Thyroid gland (tissue), 4 donors: ENCODE data around the gene CBLIF.

Source experiments
- POLR2A ChIP-seq, 2 donors: fragments of 450-650 bp; IDR thresholded peaks; one replicate each; pipeline ENCODE4 v1.6.1; 2017; ENCODE audit warnings: antibody characterized with exemption in 2 of 2, mild to moderate bottlenecking in 2 of 2, moderate library complexity in 1 of 2
- TF ChIP-seq, protein P1 (sequence below), 6 experiments: fragments of 200-600 bp in 3 of 6; fragments of 450-650 bp in 3 of 6; sonication (generic) in 3 of 6; IDR thresholded peaks; one replicate each; pipeline ENCODE4 v1.5.1; 2016 to 2019; ENCODE audit warnings: antibody characterized with exemption in 6 of 6, mild to moderate bottlenecking in 2 of 6, inconsistent platforms in 1 of 6, moderate library complexity in 1 of 6

DNA sequence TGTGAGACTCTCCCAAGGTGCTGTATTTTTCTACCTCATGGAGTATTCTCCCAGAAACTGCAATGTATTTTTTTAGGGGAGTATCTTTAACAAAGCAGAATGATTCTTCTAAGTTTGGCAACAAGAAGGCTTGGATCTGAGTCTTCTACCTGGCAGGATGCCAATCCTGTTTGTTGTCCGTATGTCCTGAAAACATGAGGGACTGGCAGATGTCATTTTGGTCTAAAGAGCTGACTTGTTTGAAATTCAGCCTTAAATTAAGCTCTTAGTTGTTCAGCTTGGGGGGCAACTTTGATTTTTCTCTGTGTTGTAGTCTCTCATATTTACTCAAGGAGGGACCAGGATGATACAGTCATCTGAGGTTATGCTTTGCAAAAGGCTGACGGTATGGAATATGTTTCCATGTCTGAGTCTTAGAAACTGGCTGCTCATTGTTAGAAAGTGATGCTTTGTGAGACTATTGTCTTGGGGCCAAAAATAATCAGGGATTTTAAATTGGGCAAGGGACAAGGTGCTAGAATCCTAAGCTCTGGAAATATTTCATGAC lies 44.1 kb downstream of the CBLIF start:
- TF ChIP-seq, protein P1, sequence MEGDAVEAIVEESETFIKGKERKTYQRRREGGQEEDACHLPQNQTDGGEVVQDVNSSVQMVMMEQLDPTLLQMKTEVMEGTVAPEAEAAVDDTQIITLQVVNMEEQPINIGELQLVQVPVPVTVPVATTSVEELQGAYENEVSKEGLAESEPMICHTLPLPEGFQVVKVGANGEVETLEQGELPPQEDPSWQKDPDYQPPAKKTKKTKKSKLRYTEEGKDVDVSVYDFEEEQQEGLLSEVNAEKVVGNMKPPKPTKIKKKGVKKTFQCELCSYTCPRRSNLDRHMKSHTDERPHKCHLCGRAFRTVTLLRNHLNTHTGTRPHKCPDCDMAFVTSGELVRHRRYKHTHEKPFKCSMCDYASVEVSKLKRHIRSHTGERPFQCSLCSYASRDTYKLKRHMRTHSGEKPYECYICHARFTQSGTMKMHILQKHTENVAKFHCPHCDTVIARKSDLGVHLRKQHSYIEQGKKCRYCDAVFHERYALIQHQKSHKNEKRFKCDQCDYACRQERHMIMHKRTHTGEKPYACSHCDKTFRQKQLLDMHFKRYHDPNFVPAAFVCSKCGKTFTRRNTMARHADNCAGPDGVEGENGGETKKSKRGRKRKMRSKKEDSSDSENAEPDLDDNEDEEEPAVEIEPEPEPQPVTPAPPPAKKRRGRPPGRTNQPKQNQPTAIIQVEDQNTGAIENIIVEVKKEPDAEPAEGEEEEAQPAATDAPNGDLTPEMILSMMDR (IDR thresholded peaks at IDR 0.05) = no peak
- TF ChIP-seq POLR2A (IDR thresholded peaks at IDR 0.05) = no peak
